RWPE1 (cell line): ENCODE data around the gene TBC1D14.
A peak's percentile ranks its signal among the peaks of the same experiment; 100 is the strongest.

Experiments used
- CTCF ChIA-PET: fragments of 350-600 bp; sonication (Branson Sonifier 250); formaldehyde crosslinking; extraction: SDS; loops from one replicate; lab custom pipeline; 2021; lab: Yijun Ruan, JAX
- POLR2A ChIA-PET: fragments of 400-600 bp; formaldehyde crosslinking; extraction: SDS; loops from one replicate; lab custom pipeline; 2020; ENCODE audit warnings: antibody characterized with exemption; ENCODE audit not compliant: low non-redundant PET; lab: Yijun Ruan, JAX
- DNase-seq: peaks from one replicate; pipeline ENCODE4 v3.0.0; 2012; ENCODE audit warnings: low spot score
- H3K27ac ChIP-seq: fragments of 450-650 bp; 2 replicates; pipeline ENCODE4 v1.5.1; 2017
- TF ChIP-seq, protein P1 (sequence below): fragments of 450-650 bp; conservative IDR thresholded peaks from 2 replicates; pipeline ENCODE4 v1.5.1; 2017; ENCODE audit warnings: low read depth, mild to moderate bottlenecking

Gene TBC1D14

DNA sequence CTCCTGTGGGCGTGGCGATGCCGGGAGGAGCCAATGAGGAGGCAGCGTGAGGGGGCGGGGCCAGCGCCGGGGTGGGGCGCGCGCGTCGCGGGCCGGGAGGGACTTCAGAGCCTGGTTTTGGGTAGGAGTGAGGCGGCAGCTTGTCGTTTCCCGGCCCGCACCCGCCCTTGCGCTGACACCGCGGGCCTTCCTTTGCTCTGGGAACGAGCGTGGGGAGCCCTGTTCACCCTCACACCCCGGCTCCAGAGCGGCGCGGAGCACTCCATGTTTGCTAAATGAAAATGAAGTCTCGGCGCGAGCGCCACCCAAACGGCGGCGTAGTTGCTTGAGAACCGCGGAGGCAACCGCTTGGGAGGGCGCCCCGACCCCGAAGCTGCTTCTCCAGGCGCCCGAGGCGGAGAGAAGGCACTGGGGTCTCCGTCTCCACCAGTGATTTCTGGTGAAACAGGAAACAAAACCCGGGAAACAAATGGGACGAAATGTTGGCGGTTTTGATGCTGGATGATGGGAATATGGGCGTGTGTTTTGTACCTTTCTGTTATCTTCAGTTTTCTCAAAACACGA lies 158.7 kb downstream of the TBC1D14 start:
- H3K27ac ChIP-seq = peak overlapping the region; percentile 79
- DNase-seq = no peak
- TF ChIP-seq, protein P1, sequence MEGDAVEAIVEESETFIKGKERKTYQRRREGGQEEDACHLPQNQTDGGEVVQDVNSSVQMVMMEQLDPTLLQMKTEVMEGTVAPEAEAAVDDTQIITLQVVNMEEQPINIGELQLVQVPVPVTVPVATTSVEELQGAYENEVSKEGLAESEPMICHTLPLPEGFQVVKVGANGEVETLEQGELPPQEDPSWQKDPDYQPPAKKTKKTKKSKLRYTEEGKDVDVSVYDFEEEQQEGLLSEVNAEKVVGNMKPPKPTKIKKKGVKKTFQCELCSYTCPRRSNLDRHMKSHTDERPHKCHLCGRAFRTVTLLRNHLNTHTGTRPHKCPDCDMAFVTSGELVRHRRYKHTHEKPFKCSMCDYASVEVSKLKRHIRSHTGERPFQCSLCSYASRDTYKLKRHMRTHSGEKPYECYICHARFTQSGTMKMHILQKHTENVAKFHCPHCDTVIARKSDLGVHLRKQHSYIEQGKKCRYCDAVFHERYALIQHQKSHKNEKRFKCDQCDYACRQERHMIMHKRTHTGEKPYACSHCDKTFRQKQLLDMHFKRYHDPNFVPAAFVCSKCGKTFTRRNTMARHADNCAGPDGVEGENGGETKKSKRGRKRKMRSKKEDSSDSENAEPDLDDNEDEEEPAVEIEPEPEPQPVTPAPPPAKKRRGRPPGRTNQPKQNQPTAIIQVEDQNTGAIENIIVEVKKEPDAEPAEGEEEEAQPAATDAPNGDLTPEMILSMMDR = no peak
- ChIA-PET CTCF (interaction anchor here (0.6 kb wide), 1 partner anchor 160 kb away, joined by 3 read pairs; no protein-coding TSS in a partner anchor), POLR2A (interaction anchor here (0.5 to 1.1 kb wide), 3 partner anchors 26 to 391 kb away, joined by 3 read pairs; no protein-coding TSS in a partner anchor)

DNA sequence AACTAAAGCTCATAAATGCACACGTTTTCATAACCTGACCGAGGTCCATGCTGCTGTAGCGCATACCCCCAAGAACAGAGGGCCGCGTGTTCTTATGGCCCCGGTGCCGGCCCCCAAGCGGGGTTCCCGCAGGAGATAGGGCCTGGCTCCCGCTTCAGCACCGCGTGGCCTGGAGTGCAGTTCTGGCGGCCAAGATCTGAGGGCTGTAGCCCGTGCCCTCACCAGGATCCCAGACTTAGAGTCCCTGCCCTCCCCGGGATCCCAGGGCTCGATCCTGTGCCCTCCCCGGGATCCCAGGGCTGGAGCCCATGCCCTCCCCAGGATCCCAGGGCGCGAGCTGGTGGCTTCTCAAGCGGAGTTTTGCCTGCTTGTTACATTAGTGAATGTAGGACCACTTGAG lies 159.3 kb downstream of the TBC1D14 start:
- H3K27ac ChIP-seq = peak overlapping the region; percentile 79
- CTCF ChIA-PET = interaction anchor here (2.4 kb wide), 1 partner anchor 95 kb away, joined by 6 read pairs; no protein-coding TSS in a partner anchor
- POLR2A ChIA-PET = interaction anchor here (1.1 kb wide), 1 partner anchor 27 kb away, joined by 3 read pairs; no protein-coding TSS in a partner anchor
- TF ChIP-seq, protein P1 = no peak
- DNase-seq = no peak

DNA sequence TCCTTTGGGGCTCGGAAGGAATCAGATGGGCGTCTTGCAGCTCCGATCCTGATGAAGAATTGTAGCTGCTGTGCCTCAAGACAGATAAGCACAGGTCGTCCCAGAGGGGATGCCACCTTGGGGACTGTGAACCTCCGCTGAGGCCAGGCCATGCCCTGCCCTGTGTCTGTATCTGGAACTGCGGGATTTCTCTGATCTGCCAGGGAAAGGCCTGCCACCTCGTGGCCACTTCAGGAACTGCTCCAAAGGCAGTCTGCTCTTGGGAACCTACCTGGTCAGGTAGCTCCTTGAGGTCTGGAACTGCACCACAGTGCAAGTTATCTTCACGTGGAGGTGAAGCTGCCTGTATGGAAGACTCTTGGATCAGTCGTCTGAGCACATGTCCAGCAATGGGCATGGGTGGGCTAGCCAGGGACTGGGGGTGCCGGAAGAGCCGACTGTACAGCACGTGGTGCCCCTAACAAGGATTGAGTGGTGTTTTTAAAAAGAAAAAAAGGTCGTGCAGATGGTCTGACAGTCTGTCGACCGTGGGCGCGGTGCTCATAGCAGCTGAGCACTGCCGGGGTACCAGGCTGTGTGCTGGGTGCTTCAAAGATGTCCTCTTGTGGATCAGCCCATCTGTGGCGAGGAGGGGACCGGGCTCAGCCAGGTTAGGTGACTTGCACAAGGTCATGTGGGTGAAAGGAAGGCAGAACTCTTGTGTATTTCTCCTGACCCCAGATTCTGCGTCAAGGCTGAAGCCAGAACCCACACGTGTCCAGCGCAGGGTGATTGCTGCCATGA lies 161.3 kb downstream of the TBC1D14 start:
- peak; percentile 50 for DNase-seq
- CTCF ChIA-PET = interaction anchor here (0.5 to 2.4 kb wide), 10 partner anchors 11 to 710 kb away, joined by 3 to 7 read pairs (median 4); partner anchors contain the start of gene TADA2B
- TF ChIP-seq, protein P1 = peak; percentile 97
- peak overlapping the region; percentile 39; the same call in 1 of the 2 replicates for H3K27ac ChIP-seq
- POLR2A ChIA-PET = no interaction called here

DNA sequence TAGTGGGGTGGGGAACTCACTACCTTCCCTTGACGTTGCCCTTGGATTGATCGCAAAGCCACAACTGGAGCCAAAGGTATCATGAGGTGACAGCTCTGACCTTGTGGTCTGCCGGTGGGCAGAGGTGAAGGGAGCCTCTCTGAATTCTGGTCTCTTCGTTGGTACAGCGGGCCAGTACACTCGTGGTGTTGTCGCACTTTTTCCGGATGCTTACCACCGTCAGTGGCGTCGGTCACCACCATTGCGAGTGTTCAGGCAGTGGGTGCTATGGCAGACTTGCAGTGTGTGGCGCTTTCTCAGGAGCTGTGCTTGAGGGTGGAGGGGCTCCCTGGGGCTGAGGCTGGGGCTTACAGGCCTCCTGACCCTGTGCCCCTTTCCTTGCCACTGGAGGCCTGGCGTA lies 163.4 kb downstream of the TBC1D14 start:
- TF ChIP-seq, protein P1 = no peak
- no peak for DNase-seq
- ChIA-PET CTCF (no interaction called here), POLR2A (no interaction called here)
- H3K27ac ChIP-seq = no peak overlapping the region

DNA sequence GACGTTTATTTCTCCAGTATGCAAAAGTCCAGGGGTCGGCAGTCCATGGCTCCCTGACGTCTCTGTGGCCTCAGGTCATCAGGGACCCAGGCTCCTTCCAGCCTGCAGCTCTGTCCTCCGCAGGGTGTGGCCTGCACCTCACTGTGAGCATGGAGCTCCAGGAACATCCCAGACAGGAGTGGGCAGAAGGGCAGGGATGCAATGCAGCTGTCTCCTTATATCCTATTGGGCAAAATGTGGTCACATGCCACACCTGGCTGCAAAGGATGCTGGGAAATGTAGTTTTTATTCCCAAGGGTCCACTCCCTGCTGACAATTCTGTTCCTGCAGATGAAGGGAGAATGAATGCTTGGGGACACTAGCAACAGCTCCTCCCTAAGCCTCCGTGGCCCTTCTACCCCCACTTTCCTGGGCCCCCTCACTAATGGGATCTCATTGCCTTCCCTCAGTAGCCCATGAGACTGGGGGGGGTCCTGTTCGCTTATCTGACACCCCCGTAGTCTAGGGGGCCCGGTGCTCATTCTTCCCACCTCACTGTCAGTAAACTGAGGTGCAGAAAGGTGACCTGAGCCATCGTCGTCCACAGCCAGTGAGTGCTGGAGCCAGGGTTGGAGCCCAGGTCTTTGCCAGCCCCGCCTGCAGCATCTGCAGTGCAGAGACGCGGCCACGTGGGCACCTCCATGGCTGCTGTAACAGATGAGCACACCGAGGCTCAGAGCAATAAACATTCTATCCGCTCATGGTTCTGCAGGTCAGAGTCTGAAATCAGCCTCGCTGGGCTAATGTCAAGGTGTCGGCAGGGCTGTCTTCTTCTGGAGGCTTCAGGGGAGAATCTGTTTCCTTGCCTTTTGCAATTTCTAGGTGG lies 164.1 kb downstream of the TBC1D14 start:
- peak overlapping the region; percentile 32; the same call in 1 of the 2 replicates for H3K27ac ChIP-seq
- peak; percentile 63 for DNase-seq
- ChIA-PET CTCF (no interaction called here), POLR2A (no interaction called here)
- TF ChIP-seq, protein P1 = no peak

DNA sequence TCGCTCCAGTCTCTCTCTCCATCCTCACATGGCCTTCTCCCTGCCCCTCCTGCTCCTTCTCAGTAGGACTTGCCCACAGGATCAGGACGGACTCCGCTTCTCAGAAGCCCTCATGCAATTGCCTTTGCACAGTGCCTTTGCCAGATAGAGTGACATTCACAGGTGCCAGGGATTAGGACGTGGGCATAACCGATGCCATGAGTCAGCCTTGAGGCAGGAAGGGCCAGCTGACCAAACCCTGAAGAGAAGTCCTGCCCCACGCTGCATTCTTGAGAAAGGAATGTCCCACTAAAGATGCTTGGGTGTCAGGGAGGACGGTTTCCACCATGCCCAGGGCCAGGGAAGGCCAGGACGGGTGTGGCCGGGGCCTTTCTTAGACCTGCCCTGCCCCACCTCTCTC lies 164.8 kb downstream of the TBC1D14 start:
- ChIA-PET CTCF (interaction anchor here (0.6 kb wide), 1 partner anchor 228 kb away, joined by 4 read pairs; no protein-coding TSS in a partner anchor), POLR2A (no interaction called here)
- H3K27ac ChIP-seq = peak overlapping the region; percentile 32; the same call in 1 of the 2 replicates
- no peak for DNase-seq
- TF ChIP-seq, protein P1 = no peak
